GM03348 (cell line): ENCODE measurements around the gene OR7G1.

Experiments used
- DNase-seq: peaks from one replicate; pipeline ENCODE4 v3.0.0; 2012; ENCODE audit warnings: low spot score

OR7G1 gene

GRCh38 chr19:9115307-9115813, at the start of gene OR7G1:
Gene OR7G1 (minus strand): TSS chr19:9115763. CDS start chr19:9115763, 0 bp downstream.
- DNase-seq, result no peak

GRCh38 chr19:9165261-9165660, 49.7 kb upstream of the OR7G1 start:
- DNase-seq, result no peak

- DNase-seq, result no peak
Observed at GRCh38 chr19:9161427-9161826, 45.9 kb upstream of the OR7G1 start.

- DNase-seq, result no peak
Observed at GRCh38 chr19:9159891-9160290, 44.3 kb upstream of the OR7G1 start.

GRCh38 chr19:9156304-9156703, 40.7 kb upstream of the OR7G1 start:
- no peak for DNase-seq

- no peak for DNase-seq
Observed at GRCh38 chr19:9155591-9155990, 40.0 kb upstream of the OR7G1 start.

GRCh38 chr19:9151367-9151766, 35.8 kb upstream of the OR7G1 start:
- no peak for DNase-seq

- no peak for DNase-seq
Observed at GRCh38 chr19:9150650-9151049, 35.1 kb upstream of the OR7G1 start.

- no peak for DNase-seq
Observed at GRCh38 chr19:9149997-9150396, 34.4 kb upstream of the OR7G1 start.

GRCh38 chr19:9148697-9149096, 33.1 kb upstream of the OR7G1 start:
- DNase-seq, result no peak

GRCh38 chr19:9146882-9147281, 31.3 kb upstream of the OR7G1 start:
- no peak for DNase-seq

GRCh38 chr19:9144920-9145319, 29.4 kb upstream of the OR7G1 start:
- DNase-seq, result no peak

GRCh38 chr19:9140159-9140874, 24.8 kb upstream of the OR7G1 start, which contains the start of gene ZNF317:
Gene ZNF317 (plus strand): TSS chr19:9140397. CDS start chr19:9156017, 15,620 bp downstream.
- DNase-seq, result peak; percentile 91

GRCh38 chr19:9139609-9140158, 24.1 kb upstream of the OR7G1 start:
- no peak for DNase-seq

GRCh38 chr19:9132422-9132821, 16.9 kb upstream of the OR7G1 start:
- no peak for DNase-seq

- no peak for DNase-seq
Observed at GRCh38 chr19:9130965-9131364, 15.4 kb upstream of the OR7G1 start.

- no peak for DNase-seq
Observed at GRCh38 chr19:9128171-9128570, 12.6 kb upstream of the OR7G1 start.

- DNase-seq, result no peak
Observed at GRCh38 chr19:9126900-9127405, 11.4 kb upstream of the OR7G1 start, which contains the start of gene OR7G3. Gene OR7G3 (minus strand): TSS chr19:9126950. CDS start chr19:9126950, 0 bp downstream.

GRCh38 chr19:9116547-9116946, 984 bp upstream of the OR7G1 start:
- no peak for DNase-seq

GRCh38 chr19:9109959-9110358, 5.6 kb downstream of the OR7G1 start:
- DNase-seq, result no peak

- no peak for DNase-seq
Observed at GRCh38 chr19:9107375-9107774, 8.2 kb downstream of the OR7G1 start, which contains the start of gene OR7G2. Gene OR7G2 (minus strand): TSS chr19:9107475. CDS start chr19:9103243, 4,232 bp downstream.

GRCh38 chr19:9086761-9087160, 28.8 kb downstream of the OR7G1 start, which contains the start of gene OR1M1:
Gene OR1M1 (plus strand): TSS chr19:9087061. CDS start chr19:9093245, 6,184 bp downstream.
- no peak for DNase-seq

- no peak for DNase-seq
Observed at GRCh38 chr19:9078651-9079050, 36.9 kb downstream of the OR7G1 start.
